Hypothalamus (tissue), 51 donors: ENCODE measurements around the gene TPD52L1.

ENCODE experiments used
- DNase-seq, 51 donors: peaks; one replicate each; lab custom pipeline; 2025; lab: John Stamatoyannopoulos, UW

The TPD52L1 gene

DNA sequence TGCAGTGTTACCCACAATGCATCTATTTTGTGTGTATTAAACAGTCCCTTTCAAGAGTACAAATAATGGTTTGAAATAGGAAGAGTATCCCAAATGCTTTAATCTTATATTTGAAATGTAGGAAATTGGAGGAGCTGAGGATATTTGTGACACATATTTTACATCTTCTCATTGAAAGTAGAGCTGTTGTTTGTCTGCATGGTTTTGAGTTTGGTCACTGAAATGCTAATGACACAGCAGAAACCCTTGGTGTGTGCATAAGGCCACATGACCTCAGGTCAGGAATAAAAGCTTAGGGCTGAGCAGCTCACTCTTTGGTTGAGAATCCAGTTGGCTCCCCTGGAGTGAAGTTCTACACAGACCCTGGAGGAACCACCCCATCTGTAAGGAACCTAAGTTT, 49.8 kb downstream of the TPD52L1 start:
- DNase-seq = no peak

DNA sequence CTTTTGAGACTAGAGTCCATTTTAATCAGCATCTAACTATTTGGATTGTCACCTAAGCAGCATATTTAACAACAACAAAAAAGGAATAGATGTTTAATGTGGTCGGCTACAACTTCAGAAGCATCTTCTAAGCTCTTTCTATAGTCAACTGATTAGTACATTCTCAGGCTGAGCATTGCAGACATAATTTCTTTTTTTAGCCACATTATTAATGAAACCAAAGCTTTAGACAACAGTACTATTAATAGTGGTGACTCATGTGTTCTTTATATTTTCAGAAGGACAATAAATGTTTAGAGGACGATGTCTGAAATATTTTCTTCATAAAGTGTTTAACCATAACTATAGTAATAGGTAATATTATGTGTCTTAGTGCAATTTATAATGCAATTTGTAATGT, 52.4 kb downstream of the TPD52L1 start:
- DNase-seq = no peak

DNA sequence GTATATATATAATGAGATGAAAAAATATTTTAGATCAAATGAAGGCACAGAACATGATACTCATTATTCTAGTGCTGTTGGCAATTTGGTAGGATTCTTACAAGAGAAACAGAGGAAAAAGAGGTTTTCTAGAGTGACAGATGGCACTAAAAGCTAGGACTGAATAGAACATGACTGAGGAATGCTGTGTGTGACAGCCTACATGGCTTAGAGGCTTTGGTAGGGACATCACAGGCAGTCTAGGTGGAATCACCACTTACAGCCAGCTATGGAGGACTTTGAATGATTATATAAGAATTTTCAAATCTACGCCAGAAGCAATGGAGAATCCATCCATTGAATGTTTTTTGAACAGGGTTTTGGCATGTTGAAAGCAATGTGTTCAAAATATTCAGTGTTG, 52.8 kb downstream of the TPD52L1 start:
- no peak for DNase-seq

DNA sequence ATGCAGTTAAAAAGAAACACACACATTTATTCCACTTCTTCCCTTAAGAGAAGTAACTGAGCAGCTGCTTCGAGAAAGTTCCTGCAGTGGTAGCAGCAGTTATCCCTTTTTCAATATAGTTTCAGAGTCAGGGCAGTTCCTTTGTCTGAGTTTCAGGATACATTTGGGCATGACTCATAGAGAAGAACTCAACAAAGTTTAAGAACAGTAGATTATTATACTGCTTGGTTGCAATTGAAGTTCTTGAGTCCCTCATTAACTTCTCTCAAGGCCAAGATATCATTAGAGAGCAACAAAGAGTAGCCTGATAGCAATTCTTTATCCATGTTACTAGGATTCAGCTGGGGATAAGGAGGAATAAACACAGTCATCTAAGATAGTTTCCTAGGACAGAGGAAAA, 54.4 kb downstream of the TPD52L1 start:
- no peak for DNase-seq

DNA sequence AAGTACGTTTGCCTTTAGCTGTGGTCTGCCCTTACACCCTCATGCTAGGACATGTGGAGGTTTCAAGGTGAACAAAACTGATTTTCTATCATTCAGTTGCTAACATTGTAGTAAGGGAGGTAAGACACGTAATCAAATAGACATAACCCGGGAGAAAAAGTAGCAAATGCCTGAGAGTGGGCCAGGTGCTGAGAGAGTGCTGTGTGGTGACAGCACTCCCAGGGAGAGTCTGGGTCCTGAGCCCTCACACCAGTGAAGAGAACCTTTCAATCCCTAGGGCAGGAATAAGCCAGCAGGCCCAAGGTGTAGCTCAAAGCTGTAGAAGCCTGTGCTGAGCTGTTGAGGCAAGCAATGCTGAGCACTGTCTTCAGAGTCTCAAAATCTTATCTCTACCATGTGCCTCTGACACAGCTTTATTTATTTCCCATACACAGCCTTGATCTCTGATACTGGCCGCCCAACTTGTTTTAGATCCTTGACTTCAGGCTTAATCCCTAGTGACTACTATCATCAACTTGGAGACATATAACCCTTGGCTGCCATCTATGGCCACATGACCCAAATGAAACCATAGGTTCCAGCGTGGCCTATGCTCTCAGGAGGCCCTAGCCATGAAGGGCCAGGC, 55.2 kb downstream of the TPD52L1 start:
- no peak for DNase-seq

DNA sequence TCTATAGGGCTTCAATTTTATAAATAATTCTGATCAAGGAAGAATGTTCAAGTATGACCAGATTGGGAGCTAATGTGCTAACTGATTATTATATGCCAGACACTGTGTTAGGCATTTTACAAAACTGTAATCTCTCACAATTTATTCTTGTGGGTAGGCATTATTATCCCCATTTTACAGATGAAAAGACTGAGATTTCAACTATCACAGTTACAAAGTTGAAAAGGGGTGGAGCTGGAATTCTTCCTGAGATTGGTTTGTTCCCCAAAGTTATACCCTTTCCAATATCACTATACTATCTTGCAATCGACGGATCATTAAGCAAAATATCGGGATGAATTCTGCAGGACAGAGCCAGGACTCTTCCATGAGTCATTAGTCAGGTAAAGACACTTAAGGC, 57.1 kb downstream of the TPD52L1 start:
- DNase-seq = no peak

DNA sequence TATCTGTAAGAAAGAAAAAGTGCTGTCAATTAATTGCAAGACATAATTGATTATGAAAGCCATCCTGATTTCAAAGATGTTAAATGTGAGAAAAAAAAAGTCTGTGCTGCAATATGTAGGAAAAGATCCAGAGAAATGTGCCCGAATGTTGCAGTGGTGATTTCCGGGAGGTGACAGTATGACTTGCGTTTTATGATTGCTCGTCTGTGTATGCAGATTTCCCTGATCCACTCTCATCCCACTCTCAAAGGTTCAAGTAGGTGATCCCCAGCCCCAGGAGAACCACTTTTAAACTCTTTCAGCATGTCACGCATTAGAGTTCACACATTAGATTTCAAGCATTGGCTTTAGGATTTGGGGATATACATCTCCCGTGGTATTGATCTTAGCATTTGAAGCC, 57.8 kb downstream of the TPD52L1 start:
- DNase-seq = no peak

DNA sequence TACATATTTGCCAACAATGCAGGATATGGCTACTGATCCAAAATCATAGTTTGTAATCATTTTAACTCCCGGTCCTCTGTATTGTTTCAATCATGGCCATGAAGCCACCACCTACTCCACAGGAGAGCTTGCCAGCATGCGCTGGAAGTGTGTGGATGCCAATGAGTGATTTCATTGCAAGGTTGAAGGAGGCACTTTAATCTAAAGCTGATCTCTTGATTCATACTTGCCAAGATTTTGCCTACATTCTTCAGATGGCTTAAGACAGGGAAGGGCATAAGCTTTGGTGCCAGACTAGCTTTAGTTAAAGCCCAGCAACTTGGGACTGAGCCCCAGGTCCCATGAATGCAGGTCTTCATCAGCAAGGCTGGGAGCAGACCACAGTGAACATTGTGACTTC, 58.8 kb downstream of the TPD52L1 start:
- no peak for DNase-seq

DNA sequence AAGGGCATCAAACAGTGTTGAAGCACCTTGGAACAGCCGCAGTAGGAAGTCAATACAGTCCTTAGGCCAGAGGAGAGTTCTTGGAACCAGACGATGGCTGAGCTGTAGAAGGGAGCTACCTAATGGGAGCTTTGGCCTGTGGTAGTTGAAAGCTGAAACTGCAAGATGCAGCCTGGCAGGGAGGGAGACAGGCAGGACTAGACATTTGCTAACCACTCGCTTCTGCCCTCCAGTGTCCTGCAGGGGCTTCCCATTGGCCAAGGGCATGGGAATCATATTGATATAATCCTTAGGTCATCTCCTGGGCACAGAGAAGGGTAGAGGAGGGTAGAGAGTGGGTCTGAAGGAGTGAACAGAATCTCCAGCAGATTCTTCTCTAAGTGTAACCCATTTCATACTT, 60.4 kb downstream of the TPD52L1 start:
- DNase-seq = no peak

DNA sequence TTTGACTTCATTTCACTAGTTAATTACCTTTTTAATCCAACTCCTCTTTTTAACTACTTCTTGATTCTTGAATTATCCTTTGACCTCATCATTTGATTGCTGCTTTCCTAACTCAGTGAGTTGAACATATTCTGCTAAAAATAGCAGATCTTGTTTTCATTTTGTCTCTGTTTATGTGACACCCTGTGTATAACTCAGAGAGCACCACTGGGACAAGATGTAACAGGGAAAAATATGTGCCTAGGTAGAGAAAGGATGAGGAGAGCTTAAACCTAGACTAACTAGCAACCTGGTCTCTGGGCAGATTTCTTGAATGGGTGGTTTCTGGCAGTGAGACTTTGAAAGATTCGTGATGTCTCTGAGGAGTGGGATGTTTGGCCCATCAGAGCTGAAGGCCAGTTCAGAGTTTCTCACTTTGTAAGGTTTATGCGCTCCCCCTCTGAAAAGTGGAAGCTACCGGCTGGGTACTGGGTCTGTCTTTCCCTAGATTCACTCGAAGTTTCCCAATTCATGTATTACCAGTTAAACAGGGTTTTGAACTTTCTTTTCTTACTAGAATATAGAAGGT, 61.8 kb downstream of the TPD52L1 start:
- DNase-seq = no peak

DNA sequence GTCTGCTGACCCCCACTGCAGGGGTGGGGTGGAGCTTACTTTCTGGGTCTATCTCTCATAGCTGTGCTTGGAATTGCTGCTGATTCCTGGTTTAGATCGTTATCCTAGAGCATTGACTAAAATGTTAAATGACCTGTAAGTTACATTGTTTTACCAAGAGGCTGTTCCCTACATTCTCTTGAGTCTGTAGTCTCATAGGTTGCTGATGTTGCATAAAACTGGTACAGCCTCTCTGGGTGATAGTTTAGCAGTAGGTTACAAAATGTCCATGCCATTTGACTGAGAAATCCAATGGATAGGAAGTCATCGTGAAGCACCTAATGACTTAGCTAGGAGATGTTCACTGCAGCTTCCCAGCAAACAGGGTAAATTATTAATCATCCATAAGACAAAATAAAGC, 62.4 kb downstream of the TPD52L1 start:
- no peak for DNase-seq

DNA sequence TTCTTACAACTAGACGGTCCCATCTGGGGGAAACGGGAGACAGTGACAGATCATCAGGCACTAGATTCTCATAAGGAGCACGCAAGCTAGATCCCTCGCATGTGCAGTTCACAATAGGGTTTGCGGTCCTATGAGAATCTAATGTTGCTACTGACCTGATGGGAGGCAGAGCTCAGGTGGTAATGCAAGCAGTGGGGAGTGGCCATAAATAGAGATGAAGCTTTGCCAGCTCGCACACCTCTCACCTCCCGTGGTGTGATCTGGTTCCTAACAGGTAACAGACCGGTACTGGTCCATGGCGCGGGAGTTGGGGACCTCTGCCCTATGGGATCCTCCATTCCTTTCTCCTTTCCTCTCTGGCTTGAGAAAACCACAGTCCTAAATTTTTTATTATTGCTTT, 63.8 kb downstream of the TPD52L1 start:
- DNase-seq = no peak

DNA sequence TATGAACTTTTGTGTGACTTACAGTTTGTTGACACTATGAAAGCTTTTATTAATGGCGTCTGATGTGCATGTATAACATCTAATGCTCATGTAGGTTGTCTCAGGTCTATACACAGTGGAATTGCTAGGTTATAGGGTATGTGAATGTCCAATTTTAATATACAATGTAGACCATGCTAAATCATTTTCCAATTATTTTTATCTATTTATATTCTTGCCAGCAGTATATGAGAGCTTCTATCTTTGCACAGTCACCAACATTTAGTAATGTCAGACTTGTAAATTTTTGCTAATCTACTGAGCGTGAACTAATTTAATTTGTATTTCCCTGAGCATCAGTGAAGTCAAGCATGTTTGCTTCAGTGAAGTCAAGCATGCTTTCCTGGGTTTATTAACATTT, 64.4 kb downstream of the TPD52L1 start:
- DNase-seq = no peak

DNA sequence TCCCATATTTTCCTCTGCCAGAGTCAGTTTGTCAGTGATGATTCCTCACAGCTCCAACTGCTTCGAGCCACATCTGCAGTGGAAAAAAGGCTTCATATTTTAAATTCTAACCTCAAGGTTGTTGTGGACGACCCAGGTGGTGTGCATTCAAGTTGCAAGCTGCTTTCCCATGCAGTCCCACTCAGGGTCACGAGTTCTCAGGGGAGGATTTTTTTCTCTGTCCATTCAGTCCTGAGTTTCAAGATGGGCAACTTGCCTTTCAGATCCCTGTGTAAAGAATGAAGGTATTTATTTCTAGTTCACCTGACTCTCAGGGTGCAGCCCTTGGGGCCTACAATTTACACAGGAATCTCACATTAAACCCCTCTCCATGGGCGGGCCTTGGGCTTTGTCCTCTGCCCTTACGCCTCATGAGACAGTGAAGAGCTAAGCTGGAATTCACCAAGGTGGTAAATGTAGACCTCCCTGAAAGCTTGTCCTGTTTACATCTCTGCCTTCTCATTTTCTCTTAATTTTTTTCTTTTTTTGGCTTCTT, 65.9 kb downstream of the TPD52L1 start:
- no peak for DNase-seq

DNA sequence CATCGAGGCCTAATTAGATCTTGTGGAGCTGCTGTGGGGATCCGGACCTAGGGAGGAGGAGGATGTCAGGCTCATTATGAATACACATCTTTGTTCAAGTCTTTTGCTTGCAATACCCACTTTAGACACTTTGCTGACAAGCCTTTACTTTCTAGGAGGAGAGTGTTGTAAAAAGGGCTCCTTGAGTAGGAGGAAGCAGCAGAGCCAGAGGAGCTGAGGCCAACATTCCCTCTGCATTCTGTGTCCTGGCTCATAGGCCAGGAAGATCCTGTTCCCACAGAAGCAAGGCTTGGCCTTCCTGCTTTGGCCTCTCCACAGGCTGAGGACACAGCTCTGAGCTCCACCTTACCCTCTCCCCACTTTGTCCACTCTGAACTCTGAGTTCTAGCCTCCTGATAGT, 67.1 kb downstream of the TPD52L1 start:
- DNase-seq = peak in 11 of 51 donors; percentile 3 to 55 (median 25)

DNA sequence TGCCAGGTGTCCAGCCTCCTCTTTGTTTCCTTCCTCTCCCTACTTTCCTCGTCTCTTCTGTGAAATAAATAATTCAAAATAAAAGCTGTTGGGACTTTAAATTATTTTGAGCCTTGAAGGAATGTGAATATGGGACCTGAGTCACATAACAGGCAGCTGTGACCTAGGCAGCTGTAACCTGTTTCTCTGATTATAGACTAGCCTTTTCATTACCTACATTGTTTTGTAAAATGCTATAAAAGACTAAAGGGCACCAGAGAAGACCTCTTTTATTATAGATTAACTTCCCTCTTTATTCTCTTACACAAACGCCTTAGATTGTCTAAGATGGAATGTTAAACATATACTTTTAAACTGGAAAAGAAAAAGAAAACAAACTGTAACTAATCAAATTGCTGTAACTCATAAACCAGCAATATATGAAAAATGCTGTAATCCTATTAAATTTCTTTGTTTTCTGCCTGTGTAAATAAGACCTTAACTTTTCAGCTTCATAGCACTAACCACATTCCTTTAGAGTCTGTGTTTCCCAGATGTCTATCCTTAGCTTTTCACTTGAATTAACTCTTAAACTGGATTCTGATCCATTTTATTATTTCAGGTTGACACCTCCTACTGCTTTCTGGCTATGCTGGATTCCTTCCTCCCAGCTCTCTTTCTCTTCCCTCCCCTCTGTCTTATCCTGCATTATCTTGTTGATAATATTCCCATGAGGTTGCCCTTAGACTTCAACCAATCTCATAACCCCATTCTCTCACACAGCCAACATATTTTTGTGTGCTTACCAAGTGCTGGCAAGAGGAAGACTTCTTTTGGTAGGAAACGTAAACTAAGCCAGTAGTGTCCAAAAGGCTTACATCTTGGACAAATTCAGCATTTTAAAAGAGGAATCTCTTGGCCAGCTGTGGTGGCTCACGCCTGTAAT, 69.2 kb downstream of the TPD52L1 start:
- DNase-seq = no peak

DNA sequence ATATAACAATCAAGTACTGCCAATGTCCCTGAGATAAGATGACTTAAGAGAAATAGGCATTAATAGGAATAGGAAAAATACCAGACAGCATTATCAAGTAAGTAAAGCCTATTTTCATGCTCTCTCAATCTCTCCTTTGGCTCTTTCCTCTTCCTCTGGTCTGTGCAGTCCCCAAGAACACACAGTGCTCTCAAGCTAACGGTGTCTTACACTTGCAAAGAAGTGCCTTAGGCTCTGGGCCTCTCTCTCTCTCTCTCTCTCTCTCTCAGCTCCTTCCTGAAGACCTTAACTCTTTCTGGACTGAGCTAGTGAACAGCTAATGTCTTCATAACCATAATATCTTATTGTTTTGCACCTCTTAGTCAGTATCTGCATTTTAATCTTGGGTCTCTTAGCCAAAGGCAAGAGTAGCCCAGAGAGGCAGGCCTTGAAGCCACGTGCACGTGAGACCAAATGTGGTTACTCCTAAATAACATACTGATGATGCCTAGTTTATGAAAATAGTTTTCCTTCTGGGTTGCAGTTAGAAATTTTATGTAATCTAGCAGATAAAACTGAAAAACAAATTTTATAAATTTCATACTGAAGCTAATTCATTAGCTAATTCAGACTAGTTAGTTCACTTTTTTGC, 70.8 kb downstream of the TPD52L1 start:
- DNase-seq = peak in 2 of 51 donors; percentile 2 to 21

DNA sequence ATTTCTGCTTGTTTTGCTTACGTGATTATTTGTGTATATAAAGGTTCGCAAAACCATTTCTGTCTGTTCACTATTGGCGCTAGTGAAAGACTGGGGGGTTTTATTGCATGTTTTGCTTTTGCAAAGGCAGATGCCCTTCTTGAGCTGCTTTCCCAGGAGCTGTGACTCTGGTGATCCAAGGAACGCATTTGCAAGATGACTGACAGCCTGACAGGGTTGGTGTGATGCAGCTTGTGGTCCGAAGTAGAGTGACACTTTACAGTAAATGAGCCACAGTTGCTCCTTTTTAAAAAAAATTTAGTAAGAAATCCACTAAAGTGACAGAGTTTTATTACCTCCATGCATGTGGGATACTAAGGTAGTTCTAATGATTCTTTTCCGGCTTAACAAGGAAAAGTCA, 73.7 kb downstream of the TPD52L1 start:
- no peak for DNase-seq

DNA sequence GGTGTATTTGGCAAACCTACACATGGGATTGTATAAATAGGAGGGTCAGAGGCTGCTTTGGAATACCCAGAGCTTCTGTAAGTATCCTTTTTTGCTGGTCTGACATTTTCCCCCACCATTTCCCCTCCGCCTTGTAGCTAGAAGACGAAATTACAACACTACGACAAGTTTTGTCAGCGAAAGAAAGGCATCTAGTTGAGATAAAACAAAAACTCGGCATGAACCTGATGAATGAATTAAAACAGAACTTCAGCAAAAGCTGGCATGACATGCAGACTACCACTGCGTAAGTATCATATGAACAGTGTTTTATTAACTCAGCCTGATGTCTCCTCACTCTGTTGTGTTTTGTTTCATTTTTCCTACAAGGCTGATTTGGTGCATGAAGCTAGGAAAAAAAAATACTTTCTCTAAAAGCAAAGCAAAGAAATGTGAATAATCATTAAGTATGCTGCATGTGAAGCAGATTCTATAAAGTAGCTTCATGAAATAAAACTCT, 75.5 kb downstream of the TPD52L1 start:
- no peak for DNase-seq

DNA sequence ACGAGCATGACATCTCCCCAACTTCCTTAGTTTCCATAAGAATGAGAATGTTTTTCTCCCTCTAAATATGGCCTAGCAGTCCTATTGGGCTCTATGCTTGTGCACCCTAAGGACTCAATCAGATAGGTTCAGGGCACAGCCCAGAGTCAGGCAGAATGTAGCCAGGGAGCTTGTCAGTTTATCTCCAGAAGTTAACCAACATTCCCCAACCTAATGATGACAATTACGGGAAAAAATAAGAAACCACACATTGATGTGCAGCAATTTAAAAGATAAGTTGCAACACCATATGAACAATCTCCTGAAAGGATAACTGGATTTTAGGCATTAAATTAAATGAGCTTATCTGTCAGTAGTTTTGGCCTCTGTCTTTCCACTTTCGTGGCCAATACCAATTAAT, 77.1 kb downstream of the TPD52L1 start:
- no peak for DNase-seq

DNA sequence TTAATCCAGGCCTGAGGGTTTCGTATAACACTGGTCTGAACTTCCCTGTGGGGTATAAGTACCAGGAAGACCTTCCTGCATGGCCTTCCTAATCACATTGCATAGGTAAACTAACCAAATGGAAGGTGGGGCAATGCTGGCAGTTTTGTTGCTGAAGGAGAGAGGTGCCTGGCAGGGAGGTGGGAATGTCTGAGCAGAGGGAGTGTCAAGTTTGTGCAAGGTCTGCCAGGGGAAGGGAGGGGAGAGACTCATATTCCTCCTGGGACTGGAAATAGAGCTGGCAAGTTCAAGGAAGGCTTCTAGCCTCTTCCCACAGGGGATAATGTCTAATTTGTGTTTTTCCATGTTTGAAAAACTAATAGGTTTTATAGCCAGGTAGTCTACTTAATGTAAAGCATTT, 77.6 kb downstream of the TPD52L1 start:
- no peak for DNase-seq
